H9 (cell line): Measurements from ENCODE around the gene TBC1D8. TPM values are rescaled to one million over a fixed set of nuclear protein-coding genes. Genes with fewer than 3 reads are reported as not detected.

Experiments used
- DNase-seq: peaks from one replicate; pipeline ENCODE4 v3.0.0-alpha.2; 2017
- H2AFZ ChIP-seq: one replicate; pipeline ENCODE4 v1.6.1; 2013; ENCODE audit warnings: mild to moderate bottlenecking, low read length, control low read depth, moderate library complexity
- H2AK5ac ChIP-seq: 2 replicates; pipeline ENCODE4 v1.6.1; 2013; ENCODE audit warnings: low read length, control low read depth, mixed read lengths; ENCODE audit not compliant: insufficient read length
- H2BK120ac ChIP-seq: one replicate; pipeline ENCODE4 v1.6.1; 2013; ENCODE audit warnings: low read depth, mild to moderate bottlenecking, low read length, control low read depth, inconsistent platforms; ENCODE audit not compliant: poor library complexity, severe bottlenecking
- H2BK12ac ChIP-seq: 2 replicates; pipeline ENCODE4 v1.6.1; 2013; ENCODE audit warnings: low read length, control low read depth, mixed read lengths, low read depth; ENCODE audit not compliant: insufficient read length
- H2BK15ac ChIP-seq: 2 replicates; pipeline ENCODE4 v1.6.1; 2013; ENCODE audit warnings: low read depth, low read length, control low read depth
- H2BK20ac ChIP-seq: one replicate; pipeline ENCODE4 v1.6.1; 2013; ENCODE audit warnings: low read depth, mild to moderate bottlenecking, low read length, control low read depth, inconsistent platforms; ENCODE audit not compliant: poor library complexity, severe bottlenecking
- H2BK5ac ChIP-seq: 2 replicates; pipeline ENCODE4 v1.6.1; 2013; ENCODE audit warnings: low read length, control low read depth, mixed read lengths; ENCODE audit not compliant: insufficient read length
- H3K14ac ChIP-seq: 2 replicates; pipeline ENCODE4 v1.6.1; 2013; ENCODE audit warnings: low read length, control low read depth; ENCODE audit not compliant: insufficient read depth
- H3K18ac ChIP-seq: 2 replicates; pipeline ENCODE4 v1.6.1; 2013; ENCODE audit warnings: low read depth, mild to moderate bottlenecking, mixed read lengths, low read length, control low read depth; ENCODE audit not compliant: insufficient read length
- H3K23ac ChIP-seq: 2 replicates; pipeline ENCODE4 v1.6.1; 2013; ENCODE audit warnings: low read length, control low read depth, mixed read lengths, low read depth; ENCODE audit not compliant: insufficient read length
- H3K23me2 ChIP-seq: 2 replicates; pipeline ENCODE4 v1.6.1; 2013; ENCODE audit warnings: low read depth, mild to moderate bottlenecking, mixed read lengths, low read length, control low read depth; ENCODE audit not compliant: insufficient read length, poor library complexity, severe bottlenecking
- H3K27ac ChIP-seq: 2 replicates; pipeline ENCODE4 v1.5.1; 2013; ENCODE audit warnings: low read length, control low read depth, mixed read lengths, low read depth; ENCODE audit not compliant: insufficient read length
- H3K27me3 ChIP-seq: 2 replicates; pipeline ENCODE4 v1.6.1; 2013; ENCODE audit warnings: low read length, control low read depth, inconsistent platforms; ENCODE audit not compliant: insufficient read depth
- H3K4ac ChIP-seq: 2 replicates; pipeline ENCODE4 v1.6.1; 2013; ENCODE audit warnings: low read depth, mild to moderate bottlenecking, control low read depth, inconsistent platforms, low read length, moderate library complexity
- H3K4me1 ChIP-seq: 2 replicates; pipeline ENCODE4 v1.6.1; 2013; ENCODE audit warnings: low read length, control low read depth, inconsistent platforms; ENCODE audit not compliant: insufficient read depth
- H3K4me2 ChIP-seq: 2 replicates; pipeline ENCODE4 v1.6.1; 2013; ENCODE audit warnings: low read length, control low read depth, mixed read lengths; ENCODE audit not compliant: insufficient read length, insufficient read depth
- H3K56ac ChIP-seq: 2 replicates; pipeline ENCODE4 v1.6.1; 2013; ENCODE audit warnings: low read depth, mild to moderate bottlenecking, mixed read lengths, low read length, control low read depth; ENCODE audit not compliant: insufficient read length
- H3K79me1 ChIP-seq: 2 replicates; pipeline ENCODE4 v1.6.1; 2013; ENCODE audit warnings: low read depth, mild to moderate bottlenecking, moderate library complexity, low read length, control low read depth, inconsistent platforms; ENCODE audit not compliant: insufficient read depth, poor library complexity, severe bottlenecking
- H3K79me2 ChIP-seq: 2 replicates; pipeline ENCODE4 v1.6.1; 2013; ENCODE audit warnings: low read length, control low read depth, inconsistent platforms; ENCODE audit not compliant: insufficient read depth
- H3K9ac ChIP-seq: 2 replicates; pipeline ENCODE4 v1.6.1; 2013; ENCODE audit warnings: low read length, control low read depth, mixed read lengths; ENCODE audit not compliant: insufficient read length; ENCODE audit errors: extremely low read depth
- H3K9me3 ChIP-seq: one replicate; pipeline ENCODE4 v1.6.1; 2013; ENCODE audit warnings: low read depth, low read length, inconsistent platforms; ENCODE audit not compliant: control insufficient read depth
- H3T11ph ChIP-seq: one replicate; pipeline ENCODE4 v1.6.1; 2013; ENCODE audit warnings: mild to moderate bottlenecking, low read length, control low read depth, inconsistent platforms
- H4K20me1 ChIP-seq: one replicate; pipeline ENCODE4 v1.6.1; 2013; ENCODE audit not compliant: control insufficient read depth, insufficient read length, insufficient read depth
- H4K5ac ChIP-seq: 2 replicates; pipeline ENCODE4 v1.6.1; 2013; ENCODE audit warnings: low read depth, mild to moderate bottlenecking, mixed read lengths, low read length, control low read depth; ENCODE audit not compliant: insufficient read length
- H4K8ac ChIP-seq: replicated peaks from 2 replicates; pipeline ENCODE4 v1.6.1; 2013; ENCODE audit warnings: low read length, control low read depth, mixed read lengths, low read depth; ENCODE audit not compliant: insufficient read length
- H4K91ac ChIP-seq: 2 replicates; pipeline ENCODE4 v1.6.1; 2013; ENCODE audit warnings: low read depth, mild to moderate bottlenecking, moderate library complexity, mixed read lengths, low read length, control low read depth; ENCODE audit not compliant: insufficient read length
- H3K27ac Mint-ChIP-seq, 3 experiments: 2 replicates in 2 of 3; 3 replicates in 1 of 3; pipeline ENCODE4 v1.8.0; 2020 to 2021; ENCODE audit warnings: mixed read lengths in 3 of 3, mild to moderate bottlenecking in 1 of 3, moderate library complexity in 1 of 3
- H3K27me3 Mint-ChIP-seq: 2 replicates; pipeline ENCODE4 v1.8.0; 2021; ENCODE audit warnings: low read depth, mild to moderate bottlenecking, moderate library complexity, mixed read lengths
- H3K36me3 Mint-ChIP-seq, 3 experiments: 2 replicates in 2 of 3; 3 replicates in 1 of 3; pipeline ENCODE4 v1.8.0; 2020 to 2021; ENCODE audit warnings: low read depth in 3 of 3, mixed read lengths in 3 of 3; ENCODE audit not compliant: insufficient read depth in 1 of 3
- H3K4me1 Mint-ChIP-seq, 2 experiments: 2 replicates each; pipeline ENCODE4 v1.8.0; 2020; ENCODE audit warnings: mixed read lengths in 2 of 2
- H3K4me3 Mint-ChIP-seq, 2 experiments: 2 replicates in 1 of 2; 3 replicates in 1 of 2; pipeline ENCODE4 v1.8.0; 2020 to 2021; ENCODE audit warnings: mild to moderate bottlenecking in 2 of 2, mixed read lengths in 2 of 2, moderate library complexity in 1 of 2
- H3K9me3 Mint-ChIP-seq, 2 experiments: 2 replicates in 1 of 2; 3 replicates in 1 of 2; pipeline ENCODE4 v1.8.0; 2020; ENCODE audit warnings: mild to moderate bottlenecking in 2 of 2, mixed read lengths in 2 of 2, moderate library complexity in 1 of 2
- CTCF ChIP-seq: fragments of 200-600 bp; sonication (generic); conservative IDR thresholded peaks from 3 replicates; pipeline ENCODE4 v1.8.0; 2021; ENCODE audit warnings: antibody characterized with exemption, mild to moderate bottlenecking
- WGBS: extraction: QIAGEN DNeasy Blood & Tissue Kit; methylation state at CpG from one replicate; pipeline ENCODE4 v1.1.7; 2013; ENCODE audit warnings: missing lambda C conversion rate, low lambda C conversion rate, mixed read lengths; ENCODE audit not compliant: insufficient read length; ENCODE audit errors: extremely low coverage; 5-methylcytosine and 5-hydroxymethylcytosine counted together
- total RNA-seq: library from RNA; stranded (reverse); gene quantifications from 2 replicates; pipeline ENCODE4 v1.2.1, GENCODE V29; 2021

TBC1D8 gene
- total RNA-seq, 1 experiment from 2014 or later, result 16.6 TPM

DNA sequence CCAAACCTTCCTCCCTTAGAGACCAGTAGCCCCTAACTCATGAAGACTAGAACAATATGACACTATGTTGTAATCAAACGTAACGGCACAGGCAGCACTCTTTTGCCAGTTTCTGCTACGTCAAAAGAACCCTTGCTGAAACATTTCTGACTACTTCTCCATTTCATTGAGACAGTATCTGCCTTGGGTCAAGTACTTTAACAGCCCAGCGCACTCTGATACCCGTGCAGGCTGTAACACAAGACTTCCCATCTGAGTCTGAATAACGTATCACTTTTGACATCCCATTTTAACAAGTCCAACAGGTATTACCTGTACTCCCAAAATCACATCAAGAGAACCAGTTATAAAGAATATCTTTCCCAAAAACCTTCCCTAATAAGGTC lies 38.4 kb downstream of the TBC1D8 start:
- H3K79me2 ChIP-seq, result peaks cover 16% of the 10 kb centered on the region; the same call in 1 of the 2 replicates
- H3K27me3 Mint-ChIP-seq, result no peaks in the 10 kb centered on the region

More for the DNA sequence above, 38.4 kb downstream of the TBC1D8 start:
- Histone ChIP-seq H3K23me2 (no peaks in the 10 kb centered on the region), H3K9ac (no peak overlapping the region), H3K27me3 (no peaks in the 10 kb centered on the region), H2BK12ac (no peak overlapping the region), H3K23ac (no peak overlapping the region), H3K56ac (no peak overlapping the region), H4K20me1 (no peaks in the 10 kb centered on the region), H2BK20ac (no peak overlapping the region), H2AFZ (no peak overlapping the region), H2BK5ac (no peak overlapping the region), H3K79me1 (peaks cover 3% of the 10 kb centered on the region), H4K8ac (no peak overlapping the region), H2BK15ac (no peak overlapping the region), H3K14ac (no peak overlapping the region), H4K5ac (no peak overlapping the region), H3K4me1 (peaks cover 33% of the 10 kb centered on the region; the same call in 1 of the 2 replicates), H3K9me3 (no peaks in the 10 kb centered on the region), H4K91ac (no peak overlapping the region), H2BK120ac (no peak overlapping the region), H3T11ph (no peak overlapping the region), H3K18ac (no peak overlapping the region), H3K27ac (no peak overlapping the region), H3K4me2 (no peak overlapping the region), H2AK5ac (no peak overlapping the region), H3K4ac (no peak overlapping the region)
- H3K27ac Mint-ChIP-seq, result peak overlapping the region in 1 of 3 experiments; percentile 95; a peak in 3 of 7 replicates
- H3K9me3 Mint-ChIP-seq, result no peaks in the 10 kb centered on the region
- TF ChIP-seq CTCF, result no peak
- H3K36me3 Mint-ChIP-seq, result peaks cover 0 to 3% (median 0%) of the 10 kb centered on the region in 3 experiments; a peak in 2 of 7 replicates
- peak overlapping the region in 1 of 2 experiments; percentile 27; a peak in 1 of 5 replicates for H3K4me3 Mint-ChIP-seq
- H3K4me1 Mint-ChIP-seq, result peaks cover 43 to 67% of the 10 kb centered on the region in 2 experiments
- no CpG with 5 or more reads among the region's 6 CpGs for WGBS
- no peak for DNase-seq
